HFFc6 (cell line): ENCODE results near the gene QRFPR. TPM values are rescaled to one million over a fixed set of nuclear protein-coding genes. Genes with fewer than 3 reads are reported as not detected.
"Not testable (repeated sequence)": the region's sequence is repeated elsewhere in the genome, so short reads cannot be mapped to it uniquely, and the experiment has no call there.

Experiments used
- DNase-seq: peaks from one replicate; pipeline ENCODE4 v3.0.0-alpha.2; 2018
- H3K27ac Mint-ChIP-seq: 2 replicates; pipeline ENCODE4 v1.8.0; 2020; ENCODE audit warnings: mild to moderate bottlenecking, mixed read lengths
- H3K27me3 Mint-ChIP-seq: 2 replicates; pipeline ENCODE4 v1.8.0; 2021; ENCODE audit warnings: mild to moderate bottlenecking, moderate library complexity, mixed read lengths; ENCODE audit not compliant: insufficient read depth
- H3K36me3 Mint-ChIP-seq: 2 replicates; pipeline ENCODE4 v1.8.0; 2021; ENCODE audit warnings: low read depth, mixed read lengths
- H3K4me1 Mint-ChIP-seq: 2 replicates; pipeline ENCODE4 v1.8.0; 2020; ENCODE audit warnings: low read depth, mixed read lengths
- H3K4me3 Mint-ChIP-seq: 2 replicates; pipeline ENCODE4 v1.8.0; 2020; ENCODE audit warnings: mild to moderate bottlenecking, moderate library complexity, mixed read lengths
- H3K9me3 Mint-ChIP-seq: 2 replicates; pipeline ENCODE4 v1.8.0; 2020; ENCODE audit warnings: mild to moderate bottlenecking, mixed read lengths
- total RNA-seq, 6 experiments: library from RNA; stranded (reverse); fragmentation: NEBNext Ultra II Directional; extraction: Animal tissue kit (Norgen Biotek cat#: 25700); gene quantifications; 2 replicates in 1 of 6; 3 replicates in 5 of 6; pipeline ENCODE4 v1.2.3, GENCODE V29; 2021
- TF ChIP-seq, protein P1 (sequence below): fragments of 200-600 bp; sonication (generic); IDR thresholded peaks from 2 replicates; pipeline ENCODE4 v1.5.0; 2021; ENCODE audit warnings: antibody characterized with exemption, mild to moderate bottlenecking

QRFPR gene
- total RNA-seq, 6 experiments from 2014 or later, result not detected

DNA sequence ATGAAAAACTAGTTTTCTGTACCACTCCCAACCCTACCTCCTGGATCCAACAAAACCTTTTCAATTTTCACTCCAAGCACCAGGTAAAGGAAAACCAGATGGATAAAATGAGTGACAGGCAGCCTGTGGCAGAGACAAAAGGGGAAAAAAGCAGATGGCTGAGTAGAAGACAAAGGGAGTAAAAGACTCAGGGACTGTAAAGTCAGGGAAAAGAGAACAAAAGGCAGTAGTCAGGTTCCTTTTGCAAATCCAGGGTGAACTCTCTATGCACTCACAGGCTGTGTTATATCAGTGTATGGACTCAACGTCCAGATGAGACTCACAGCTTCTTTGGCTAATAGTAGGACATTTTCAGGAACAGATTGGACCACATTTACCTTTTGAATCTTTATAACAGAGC is 54.2 kb downstream of the QRFPR start:
- H3K36me3 Mint-ChIP-seq, result no peaks in the 10 kb centered on the region
- DNase-seq, result no peak

DNA sequence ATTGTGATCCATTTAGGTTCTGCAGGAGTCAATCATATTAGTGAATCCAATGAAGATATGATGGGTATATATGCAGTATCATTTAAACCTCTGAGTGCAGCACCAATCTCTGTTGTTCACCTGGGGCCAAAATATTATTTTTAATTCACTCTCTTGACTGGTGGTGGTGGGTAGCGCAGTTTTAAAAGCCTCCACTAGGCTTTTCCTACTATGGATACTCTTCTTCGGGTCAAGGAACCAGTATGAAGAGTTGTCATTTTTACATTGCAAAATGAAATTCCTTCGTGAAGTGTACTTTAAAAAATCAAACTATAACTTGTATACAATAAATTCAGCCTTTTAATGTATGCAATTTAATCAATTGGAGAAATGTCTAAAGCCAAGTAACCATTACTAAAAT is 56.5 kb downstream of the QRFPR start:
- H3K4me1 Mint-ChIP-seq, result no peaks in the 10 kb centered on the region
- H3K27me3 Mint-ChIP-seq, result no peaks in the 10 kb centered on the region; the same call in 1 of the 2 replicates
- TF ChIP-seq, protein P1, sequence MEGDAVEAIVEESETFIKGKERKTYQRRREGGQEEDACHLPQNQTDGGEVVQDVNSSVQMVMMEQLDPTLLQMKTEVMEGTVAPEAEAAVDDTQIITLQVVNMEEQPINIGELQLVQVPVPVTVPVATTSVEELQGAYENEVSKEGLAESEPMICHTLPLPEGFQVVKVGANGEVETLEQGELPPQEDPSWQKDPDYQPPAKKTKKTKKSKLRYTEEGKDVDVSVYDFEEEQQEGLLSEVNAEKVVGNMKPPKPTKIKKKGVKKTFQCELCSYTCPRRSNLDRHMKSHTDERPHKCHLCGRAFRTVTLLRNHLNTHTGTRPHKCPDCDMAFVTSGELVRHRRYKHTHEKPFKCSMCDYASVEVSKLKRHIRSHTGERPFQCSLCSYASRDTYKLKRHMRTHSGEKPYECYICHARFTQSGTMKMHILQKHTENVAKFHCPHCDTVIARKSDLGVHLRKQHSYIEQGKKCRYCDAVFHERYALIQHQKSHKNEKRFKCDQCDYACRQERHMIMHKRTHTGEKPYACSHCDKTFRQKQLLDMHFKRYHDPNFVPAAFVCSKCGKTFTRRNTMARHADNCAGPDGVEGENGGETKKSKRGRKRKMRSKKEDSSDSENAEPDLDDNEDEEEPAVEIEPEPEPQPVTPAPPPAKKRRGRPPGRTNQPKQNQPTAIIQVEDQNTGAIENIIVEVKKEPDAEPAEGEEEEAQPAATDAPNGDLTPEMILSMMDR, result 0 out of 2 replicates have a peak, but pooled peaks have one; percentile 9
- no peak overlapping the region for H3K4me3 Mint-ChIP-seq
- no peaks in the 10 kb centered on the region for H3K36me3 Mint-ChIP-seq
- DNase-seq, result no peak
- H3K27ac Mint-ChIP-seq, result no peak overlapping the region
- no peaks in the 10 kb centered on the region for H3K9me3 Mint-ChIP-seq

More for the DNA sequence above, 54.2 kb downstream of the QRFPR start:
- no peaks in the 10 kb centered on the region for H3K9me3 Mint-ChIP-seq
- TF ChIP-seq, protein P1, result no peak
- no peak overlapping the region for H3K27ac Mint-ChIP-seq
- H3K4me1 Mint-ChIP-seq, result no peaks in the 10 kb centered on the region
- no peak overlapping the region for H3K4me3 Mint-ChIP-seq
- H3K27me3 Mint-ChIP-seq, result no peaks in the 10 kb centered on the region; the same call in 1 of the 2 replicates

- DNase-seq, result no peak
- Mint-ChIP-seq H3K27me3 (no peaks in the 10 kb centered on the region; the same call in 1 of the 2 replicates), H3K4me3 (no peak overlapping the region), H3K4me1 (no peaks in the 10 kb centered on the region), H3K36me3 (no peaks in the 10 kb centered on the region), H3K27ac (no peak overlapping the region), H3K9me3 (no peaks in the 10 kb centered on the region)
- TF ChIP-seq, protein P1, result no peak
These were observed 59.4 kb downstream of the QRFPR start for GRCh38 chr4:121321466-121321865.

- TF ChIP-seq, protein P1, result no peak
- H3K9me3 Mint-ChIP-seq, result no peaks in the 10 kb centered on the region
- H3K27me3 Mint-ChIP-seq, result peaks cover 4% of the 10 kb centered on the region; the same call in 1 of the 2 replicates
- no peak overlapping the region for H3K4me3 Mint-ChIP-seq
- no peaks in the 10 kb centered on the region for H3K36me3 Mint-ChIP-seq
- no peaks in the 10 kb centered on the region for H3K4me1 Mint-ChIP-seq
- DNase-seq, result no peak
- H3K27ac Mint-ChIP-seq, result no peak overlapping the region
These were observed 64.7 kb downstream of the QRFPR start for GRCh38 chr4:121316091-121316490.

DNA sequence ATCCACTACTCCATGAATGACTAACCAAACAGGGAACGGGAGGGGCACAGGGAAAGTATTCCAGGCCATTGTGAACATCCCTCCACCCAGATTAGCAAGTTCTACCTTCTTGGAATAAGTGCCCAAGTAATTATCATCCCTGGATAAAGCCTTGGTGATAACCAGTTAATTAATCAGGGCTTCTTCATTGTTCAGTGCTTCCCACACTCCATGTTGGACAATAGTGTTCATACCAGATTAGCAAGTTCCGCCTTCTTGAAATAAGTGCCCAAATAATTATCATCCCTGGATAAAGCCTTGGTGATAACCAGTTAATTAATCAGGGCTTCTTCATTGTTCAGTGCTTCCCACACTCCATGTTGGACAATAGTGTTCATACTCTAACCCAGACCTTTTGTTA is 67.4 kb downstream of the QRFPR start:
- not testable (repeated sequence) for DNase-seq, H3K4me1 Mint-ChIP-seq, H3K4me3 Mint-ChIP-seq

GRCh38 chr4:121308828-121309227 is 72.0 kb downstream of the QRFPR start:
- Mint-ChIP-seq H3K27ac (no peak overlapping the region), H3K4me1 (peaks cover 14% of the 10 kb centered on the region; the same call in 1 of the 2 replicates), H3K4me3 (no peak overlapping the region), H3K27me3 (no peaks in the 10 kb centered on the region), H3K9me3 (no peaks in the 10 kb centered on the region; the same call in 1 of the 2 replicates), H3K36me3 (no peaks in the 10 kb centered on the region)
- no peak for DNase-seq
- TF ChIP-seq, protein P1, result no peak

More for the DNA sequence above, 67.4 kb downstream of the QRFPR start:
- H3K27ac Mint-ChIP-seq, H3K27me3 Mint-ChIP-seq, H3K9me3 Mint-ChIP-seq, H3K36me3 Mint-ChIP-seq: not testable (repeated sequence)
